ENCODE data around the gene SESN1. TPM values are rescaled to one million over a fixed set of nuclear protein-coding genes. Genes with fewer than 3 reads are reported as not detected.

The SESN1 gene
- polyA plus RNA-seq, 2 of the 4 experiments (the other 2 are of a cell fraction) = 7.9 to 13.9 TPM

DNA sequence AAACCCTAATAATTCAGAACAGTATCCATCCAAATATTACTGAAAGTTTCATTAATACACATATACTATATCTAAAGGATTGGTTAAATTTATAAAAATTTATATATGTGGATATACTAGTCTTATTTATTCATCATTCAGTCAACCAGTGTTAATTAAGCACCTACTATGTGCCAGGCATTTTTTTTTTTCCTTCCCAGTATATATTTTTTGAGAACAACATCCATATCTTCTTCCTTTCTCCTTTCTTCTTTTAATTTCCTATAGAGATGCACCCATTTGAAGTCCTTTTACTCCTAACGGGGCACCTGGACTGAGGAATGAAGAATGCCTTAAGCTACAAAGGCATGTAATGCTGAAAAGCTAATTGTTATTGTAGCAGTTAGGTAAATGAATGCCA is 72.8 kb downstream of the SESN1 start:
- TF ChIP-seq HEYL (CRISPR knock-in tag; IDR thresholded peaks at IDR 0.05) = no peak
- TF ChIP-seq HDAC2 (IDR thresholded peaks at IDR 0.05) = no peak
- no peak for TF ChIP-seq TFCP2L1 (CRISPR knock-in tag; IDR thresholded peaks at IDR 0.05)
- TF ChIP-seq EHF (CRISPR knock-in tag; IDR thresholded peaks at IDR 0.05) = no peak
- no peak for TF ChIP-seq BHLHE40 (IDR thresholded peaks at IDR 0.05; ENCODE audit: low read depth, low read length)
- TF ChIP-seq, protein P1, sequence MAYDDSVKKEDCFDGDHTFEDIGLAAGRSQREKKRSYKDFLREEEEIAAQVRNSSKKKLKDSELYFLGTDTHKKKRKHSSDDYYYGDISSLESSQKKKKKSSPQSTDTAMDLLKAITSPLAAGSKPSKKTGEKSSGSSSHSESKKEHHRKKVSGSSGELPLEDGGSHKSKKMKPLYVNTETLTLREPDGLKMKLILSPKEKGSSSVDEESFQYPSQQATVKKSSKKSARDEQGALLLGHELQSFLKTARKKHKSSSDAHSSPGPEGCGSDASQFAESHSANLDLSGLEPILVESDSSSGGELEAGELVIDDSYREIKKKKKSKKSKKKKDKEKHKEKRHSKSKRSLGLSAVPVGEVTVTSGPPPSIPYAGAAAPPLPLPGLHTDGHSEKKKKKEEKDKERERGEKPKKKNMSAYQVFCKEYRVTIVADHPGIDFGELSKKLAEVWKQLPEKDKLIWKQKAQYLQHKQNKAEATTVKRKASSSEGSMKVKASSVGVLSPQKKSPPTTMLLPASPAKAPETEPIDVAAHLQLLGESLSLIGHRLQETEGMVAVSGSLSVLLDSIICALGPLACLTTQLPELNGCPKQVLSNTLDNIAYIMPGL (CRISPR knock-in tag; IDR thresholded peaks at IDR 0.05; ENCODE audit: borderline replicate concordance) = no peak
- no peak for TF ChIP-seq SREBF2 (IDR thresholded peaks at IDR 0.05)
- no peak for TF ChIP-seq FOSB (CRISPR knock-in tag; IDR thresholded peaks at IDR 0.05)
- no peak for TF ChIP-seq ZFP36 (IDR thresholded peaks at IDR 0.05; ENCODE audit: borderline replicate concordance, partially characterized antibody)
- no peak for TF ChIP-seq POLR2AphosphoS2 (conservative IDR thresholded peaks at IDR 0.05; ENCODE audit: low read length)
- TF ChIP-seq JUN (IDR thresholded peaks at IDR 0.05) = no peak
- no peak for TF ChIP-seq GATA3 (IDR thresholded peaks at IDR 0.05; ENCODE audit: borderline replicate concordance)
- no peak for TF ChIP-seq HOXB5 (CRISPR knock-in tag; IDR thresholded peaks at IDR 0.05)
- TF ChIP-seq, protein P2, sequence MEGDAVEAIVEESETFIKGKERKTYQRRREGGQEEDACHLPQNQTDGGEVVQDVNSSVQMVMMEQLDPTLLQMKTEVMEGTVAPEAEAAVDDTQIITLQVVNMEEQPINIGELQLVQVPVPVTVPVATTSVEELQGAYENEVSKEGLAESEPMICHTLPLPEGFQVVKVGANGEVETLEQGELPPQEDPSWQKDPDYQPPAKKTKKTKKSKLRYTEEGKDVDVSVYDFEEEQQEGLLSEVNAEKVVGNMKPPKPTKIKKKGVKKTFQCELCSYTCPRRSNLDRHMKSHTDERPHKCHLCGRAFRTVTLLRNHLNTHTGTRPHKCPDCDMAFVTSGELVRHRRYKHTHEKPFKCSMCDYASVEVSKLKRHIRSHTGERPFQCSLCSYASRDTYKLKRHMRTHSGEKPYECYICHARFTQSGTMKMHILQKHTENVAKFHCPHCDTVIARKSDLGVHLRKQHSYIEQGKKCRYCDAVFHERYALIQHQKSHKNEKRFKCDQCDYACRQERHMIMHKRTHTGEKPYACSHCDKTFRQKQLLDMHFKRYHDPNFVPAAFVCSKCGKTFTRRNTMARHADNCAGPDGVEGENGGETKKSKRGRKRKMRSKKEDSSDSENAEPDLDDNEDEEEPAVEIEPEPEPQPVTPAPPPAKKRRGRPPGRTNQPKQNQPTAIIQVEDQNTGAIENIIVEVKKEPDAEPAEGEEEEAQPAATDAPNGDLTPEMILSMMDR (IDR thresholded peaks at IDR 0.05) = no peak
- TF ChIP-seq RARB (CRISPR knock-in tag; IDR thresholded peaks at IDR 0.05) = no peak
- no peak overlapping the region for H3K4me2 ChIP-seq
- no peaks in the 10 kb centered on the region for H3K4me1 ChIP-seq
- POLR2A ChIA-PET = no interaction called here
- CTCF ChIA-PET = no interaction called here
- no peak for FAIRE-seq
- no peak for DNase-seq (ENCODE audit: low read depth in 1 of 2, low spot score in 1 of 2)
- no peak for ATAC-seq
- no peak overlapping the region for H3K4me3 ChIP-seq
- no peak overlapping the region for H3K27ac ChIP-seq
- no peaks in the 10 kb centered on the region for H3K9me3 ChIP-seq
- WGBS (ENCODE audit: missing lambda C conversion rate) = 100% methylated on average over 1 of the region's 1 CpG

GRCh38 chr6:109019911-109020310 is 74.7 kb downstream of the SESN1 start:
- no peaks in the 10 kb centered on the region for H3K4me1 ChIP-seq
- H3K4me3 ChIP-seq = no peak overlapping the region
- ChIA-PET POLR2A (no interaction called here), CTCF (no interaction called here)
- no peak overlapping the region for H3K4me2 ChIP-seq
- DNase-seq (ENCODE audit: low read depth in 1 of 2, low spot score in 1 of 2) = no peak
- no peak for ATAC-seq
- H3K27ac ChIP-seq = no peak overlapping the region
- FAIRE-seq = no peak
- WGBS (ENCODE audit: missing lambda C conversion rate) = 87% methylated on average over 1 of the region's 1 CpG
- TF ChIP-seq EHMT2 (IDR thresholded peaks at IDR 0.05; ENCODE audit: low read depth) (no peak), CHD4 (IDR thresholded peaks at IDR 0.05; ENCODE audit: borderline replicate concordance) (no peak), CBX2 (IDR thresholded peaks at IDR 0.05; ENCODE audit: borderline replicate concordance, low read depth) (no peak), HOXB13 (CRISPR knock-in tag; IDR thresholded peaks at IDR 0.05; ENCODE audit: low read depth) (no peak), EP300 (IDR thresholded peaks at IDR 0.05) (no peak), CEBPB (IDR thresholded peaks at IDR 0.05) (no peak), TFCP2L1 (CRISPR knock-in tag; IDR thresholded peaks at IDR 0.05) (no peak), NPAS2 (CRISPR knock-in tag; IDR thresholded peaks at IDR 0.05; ENCODE audit: borderline replicate concordance) (no peak), NFE2L2 (conservative IDR thresholded peaks at IDR 0.05; ENCODE audit: low read length) (no peak), KDM5A (IDR thresholded peaks at IDR 0.05) (no peak), REST (IDR thresholded peaks at IDR 0.05) (no peak), ZSCAN20 (CRISPR knock-in tag; IDR thresholded peaks at IDR 0.05) (no peak), RFX5 (IDR thresholded peaks at IDR 0.05) (no peak), HOXB5 (CRISPR knock-in tag; IDR thresholded peaks at IDR 0.05) (no peak), ZNF302 (CRISPR knock-in tag; IDR thresholded peaks at IDR 0.05) (no peak)
- TF ChIP-seq, protein P2 (IDR thresholded peaks at IDR 0.05) = no peak
- no peaks in the 10 kb centered on the region for H3K9me3 ChIP-seq
